BJ (cell line): ENCODE results near the gene TULP1. TPM values are rescaled to one million over a fixed set of nuclear protein-coding genes. Genes with fewer than 3 reads are reported as not detected.

Source experiments
- CTCF ChIA-PET: fragments of 350-600 bp; formaldehyde crosslinking; extraction: SDS; loops from one replicate; lab custom pipeline; 2021; ENCODE audit warnings: antibody characterized with exemption, inconsistent platforms; lab: Yijun Ruan, JAX
- POLR2A ChIA-PET: fragments of 300-600 bp; sonication (Branson Sonifier 250); formaldehyde crosslinking; extraction: SDS; loops from one replicate; lab custom pipeline; 2021; ENCODE audit warnings: antibody characterized with exemption; lab: Charles Lee
- DNase-seq: peaks from one replicate; pipeline ENCODE4 v3.0.0-alpha.2; 2011; ENCODE audit warnings: low read depth
- H3K27me3 ChIP-seq: 2 replicates; pipeline ENCODE4 v1.6.0; 2011; ENCODE audit warnings: low read length; ENCODE audit not compliant: control insufficient read depth, insufficient read depth
- H3K36me3 ChIP-seq: 2 replicates; pipeline ENCODE4 v1.5.1; 2011; ENCODE audit warnings: low read length; ENCODE audit not compliant: control insufficient read depth, insufficient read depth
- H3K4me3 ChIP-seq: 2 replicates; pipeline ENCODE4 v1.5.1; 2011; ENCODE audit warnings: low read depth, mild to moderate bottlenecking, control low read depth, low read length
- CTCF ChIP-seq: IDR thresholded peaks from 2 replicates; pipeline ENCODE4 v1.5.1; 2011; ENCODE audit warnings: low read depth, mild to moderate bottlenecking, control low read depth, inconsistent platforms, low read length, moderate library complexity; ENCODE audit not compliant: insufficient read depth
- polyA plus RNA-seq: library from polyadenylated mRNA; depleted of rRNA; stranded (reverse); fragments of >200 nt; gene quantifications from 2 replicates; pipeline ENCODE4 v1.2.3, GENCODE V29; 2011

TULP1 gene
- polyA plus RNA-seq, 1 experiment: not detected

- ChIA-PET POLR2A (no interaction called here), CTCF (no interaction called here)
- no peak for DNase-seq
- peaks cover 35% of the 10 kb centered on the region for H3K36me3 ChIP-seq
- no peak for TF ChIP-seq CTCF
- H3K4me3 ChIP-seq: no peak overlapping the region
- no peaks in the 10 kb centered on the region for H3K27me3 ChIP-seq
Measured at GRCh38 chr6:35475573-35475972, 37.1 kb downstream of the TULP1 start.

GRCh38 chr6:35474942-35475570 lies 37.6 kb downstream of the TULP1 start:
- H3K4me3 ChIP-seq: no peak overlapping the region
- POLR2A ChIA-PET: no interaction called here
- H3K36me3 ChIP-seq: peaks cover 36% of the 10 kb centered on the region
- H3K27me3 ChIP-seq: no peaks in the 10 kb centered on the region
- CTCF ChIA-PET: no interaction called here
- DNase-seq: no peak
- TF ChIP-seq CTCF: no peak

- ChIA-PET CTCF (interaction anchor here (1.4 kb wide), 1 partner anchor 25 kb away, joined by 5 read pairs; no protein-coding TSS in a partner anchor), POLR2A (interaction anchor here (0.6 kb wide), 2 partner anchors 8 to 11 kb away, joined by 3 to 11 read pairs; no protein-coding TSS in a partner anchor)
- DNase-seq: no peak
- Histone ChIP-seq H3K27me3 (no peaks in the 10 kb centered on the region), H3K36me3 (peaks cover 37% of the 10 kb centered on the region), H3K4me3 (no peak overlapping the region)
- no peak for TF ChIP-seq CTCF
Measured at GRCh38 chr6:35474131-35474941, 38.4 kb downstream of the TULP1 start.

- H3K36me3 ChIP-seq: peaks cover 37% of the 10 kb centered on the region
- H3K4me3 ChIP-seq: no peak overlapping the region
- CTCF ChIA-PET: interaction anchor here (1.4 kb wide), 1 partner anchor 24 kb away, joined by 5 read pairs; no protein-coding TSS in a partner anchor
- H3K27me3 ChIP-seq: no peaks in the 10 kb centered on the region
- POLR2A ChIA-PET: interaction anchor here (0.6 kb wide), 1 partner anchor 8 kb away, joined by 11 read pairs; no protein-coding TSS in a partner anchor
- no peak for TF ChIP-seq CTCF
- DNase-seq: no peak
Measured at GRCh38 chr6:35473850-35474130, 38.9 kb downstream of the TULP1 start.
